H9 (cell line): ENCODE measurements around the gene PIK3R5. TPM values are rescaled to one million over a fixed set of nuclear protein-coding genes. Genes with fewer than 3 reads are reported as not detected.
A peak's percentile ranks its signal among the peaks of the same experiment; 100 is the strongest.

Experiments used
- DNase-seq: peaks from one replicate; pipeline ENCODE4 v3.0.0-alpha.2; 2017
- H2AFZ ChIP-seq: one replicate; pipeline ENCODE4 v1.6.1; 2013; ENCODE audit warnings: mild to moderate bottlenecking, low read length, control low read depth, moderate library complexity
- H2AK5ac ChIP-seq: 2 replicates; pipeline ENCODE4 v1.6.1; 2013; ENCODE audit warnings: low read length, control low read depth, mixed read lengths; ENCODE audit not compliant: insufficient read length
- H2BK120ac ChIP-seq: one replicate; pipeline ENCODE4 v1.6.1; 2013; ENCODE audit warnings: low read depth, mild to moderate bottlenecking, low read length, control low read depth, inconsistent platforms; ENCODE audit not compliant: poor library complexity, severe bottlenecking
- H2BK12ac ChIP-seq: 2 replicates; pipeline ENCODE4 v1.6.1; 2013; ENCODE audit warnings: low read length, control low read depth, mixed read lengths, low read depth; ENCODE audit not compliant: insufficient read length
- H2BK15ac ChIP-seq: 2 replicates; pipeline ENCODE4 v1.6.1; 2013; ENCODE audit warnings: low read depth, low read length, control low read depth
- H2BK20ac ChIP-seq: one replicate; pipeline ENCODE4 v1.6.1; 2013; ENCODE audit warnings: low read depth, mild to moderate bottlenecking, low read length, control low read depth, inconsistent platforms; ENCODE audit not compliant: poor library complexity, severe bottlenecking
- H2BK5ac ChIP-seq: 2 replicates; pipeline ENCODE4 v1.6.1; 2013; ENCODE audit warnings: low read length, control low read depth, mixed read lengths; ENCODE audit not compliant: insufficient read length
- H3K14ac ChIP-seq: 2 replicates; pipeline ENCODE4 v1.6.1; 2013; ENCODE audit warnings: low read length, control low read depth; ENCODE audit not compliant: insufficient read depth
- H3K18ac ChIP-seq: 2 replicates; pipeline ENCODE4 v1.6.1; 2013; ENCODE audit warnings: low read depth, mild to moderate bottlenecking, mixed read lengths, low read length, control low read depth; ENCODE audit not compliant: insufficient read length
- H3K23ac ChIP-seq: 2 replicates; pipeline ENCODE4 v1.6.1; 2013; ENCODE audit warnings: low read length, control low read depth, mixed read lengths, low read depth; ENCODE audit not compliant: insufficient read length
- H3K23me2 ChIP-seq: 2 replicates; pipeline ENCODE4 v1.6.1; 2013; ENCODE audit warnings: low read depth, mild to moderate bottlenecking, mixed read lengths, low read length, control low read depth; ENCODE audit not compliant: insufficient read length, poor library complexity, severe bottlenecking
- H3K27ac ChIP-seq: 2 replicates; pipeline ENCODE4 v1.5.1; 2013; ENCODE audit warnings: low read length, control low read depth, mixed read lengths, low read depth; ENCODE audit not compliant: insufficient read length
- H3K27me3 ChIP-seq: 2 replicates; pipeline ENCODE4 v1.6.1; 2013; ENCODE audit warnings: low read length, control low read depth, inconsistent platforms; ENCODE audit not compliant: insufficient read depth
- H3K4ac ChIP-seq: 2 replicates; pipeline ENCODE4 v1.6.1; 2013; ENCODE audit warnings: low read depth, mild to moderate bottlenecking, control low read depth, inconsistent platforms, low read length, moderate library complexity
- H3K4me1 ChIP-seq: 2 replicates; pipeline ENCODE4 v1.6.1; 2013; ENCODE audit warnings: low read length, control low read depth, inconsistent platforms; ENCODE audit not compliant: insufficient read depth
- H3K4me2 ChIP-seq: 2 replicates; pipeline ENCODE4 v1.6.1; 2013; ENCODE audit warnings: low read length, control low read depth, mixed read lengths; ENCODE audit not compliant: insufficient read length, insufficient read depth
- H3K56ac ChIP-seq: 2 replicates; pipeline ENCODE4 v1.6.1; 2013; ENCODE audit warnings: low read depth, mild to moderate bottlenecking, mixed read lengths, low read length, control low read depth; ENCODE audit not compliant: insufficient read length
- H3K79me1 ChIP-seq: 2 replicates; pipeline ENCODE4 v1.6.1; 2013; ENCODE audit warnings: low read depth, mild to moderate bottlenecking, moderate library complexity, low read length, control low read depth, inconsistent platforms; ENCODE audit not compliant: insufficient read depth, poor library complexity, severe bottlenecking
- H3K79me2 ChIP-seq: 2 replicates; pipeline ENCODE4 v1.6.1; 2013; ENCODE audit warnings: low read length, control low read depth, inconsistent platforms; ENCODE audit not compliant: insufficient read depth
- H3K9ac ChIP-seq: 2 replicates; pipeline ENCODE4 v1.6.1; 2013; ENCODE audit warnings: low read length, control low read depth, mixed read lengths; ENCODE audit not compliant: insufficient read length; ENCODE audit errors: extremely low read depth
- H3K9me3 ChIP-seq: one replicate; pipeline ENCODE4 v1.6.1; 2013; ENCODE audit warnings: low read depth, low read length, inconsistent platforms; ENCODE audit not compliant: control insufficient read depth
- H3T11ph ChIP-seq: one replicate; pipeline ENCODE4 v1.6.1; 2013; ENCODE audit warnings: mild to moderate bottlenecking, low read length, control low read depth, inconsistent platforms
- H4K20me1 ChIP-seq: one replicate; pipeline ENCODE4 v1.6.1; 2013; ENCODE audit not compliant: control insufficient read depth, insufficient read length, insufficient read depth
- H4K5ac ChIP-seq: 2 replicates; pipeline ENCODE4 v1.6.1; 2013; ENCODE audit warnings: low read depth, mild to moderate bottlenecking, mixed read lengths, low read length, control low read depth; ENCODE audit not compliant: insufficient read length
- H4K8ac ChIP-seq: replicated peaks from 2 replicates; pipeline ENCODE4 v1.6.1; 2013; ENCODE audit warnings: low read length, control low read depth, mixed read lengths, low read depth; ENCODE audit not compliant: insufficient read length
- H4K91ac ChIP-seq: 2 replicates; pipeline ENCODE4 v1.6.1; 2013; ENCODE audit warnings: low read depth, mild to moderate bottlenecking, moderate library complexity, mixed read lengths, low read length, control low read depth; ENCODE audit not compliant: insufficient read length
- H3K27ac Mint-ChIP-seq, 3 experiments: 2 replicates in 2 of 3; 3 replicates in 1 of 3; pipeline ENCODE4 v1.8.0; 2020 to 2021; ENCODE audit warnings: mixed read lengths in 3 of 3, mild to moderate bottlenecking in 1 of 3, moderate library complexity in 1 of 3
- H3K27me3 Mint-ChIP-seq: 2 replicates; pipeline ENCODE4 v1.8.0; 2021; ENCODE audit warnings: low read depth, mild to moderate bottlenecking, moderate library complexity, mixed read lengths
- H3K36me3 Mint-ChIP-seq, 3 experiments: 2 replicates in 2 of 3; 3 replicates in 1 of 3; pipeline ENCODE4 v1.8.0; 2020 to 2021; ENCODE audit warnings: low read depth in 3 of 3, mixed read lengths in 3 of 3; ENCODE audit not compliant: insufficient read depth in 1 of 3
- H3K4me1 Mint-ChIP-seq, 2 experiments: 2 replicates each; pipeline ENCODE4 v1.8.0; 2020; ENCODE audit warnings: mixed read lengths in 2 of 2
- H3K4me3 Mint-ChIP-seq, 2 experiments: 2 replicates in 1 of 2; 3 replicates in 1 of 2; pipeline ENCODE4 v1.8.0; 2020 to 2021; ENCODE audit warnings: mild to moderate bottlenecking in 2 of 2, mixed read lengths in 2 of 2, moderate library complexity in 1 of 2
- H3K9me3 Mint-ChIP-seq, 2 experiments: 2 replicates in 1 of 2; 3 replicates in 1 of 2; pipeline ENCODE4 v1.8.0; 2020; ENCODE audit warnings: mild to moderate bottlenecking in 2 of 2, mixed read lengths in 2 of 2, moderate library complexity in 1 of 2
- total RNA-seq: library from RNA; stranded (reverse); gene quantifications from 2 replicates; pipeline ENCODE4 v1.2.1, GENCODE V29; 2021
- TF ChIP-seq, protein P1 (sequence below): fragments of 200-600 bp; sonication (generic); conservative IDR thresholded peaks from 3 replicates; pipeline ENCODE4 v1.8.0; 2021; ENCODE audit warnings: antibody characterized with exemption, mild to moderate bottlenecking

PIK3R5 gene
- total RNA-seq, 1 experiment from 2014 or later, result 1.4 TPM

DNA sequence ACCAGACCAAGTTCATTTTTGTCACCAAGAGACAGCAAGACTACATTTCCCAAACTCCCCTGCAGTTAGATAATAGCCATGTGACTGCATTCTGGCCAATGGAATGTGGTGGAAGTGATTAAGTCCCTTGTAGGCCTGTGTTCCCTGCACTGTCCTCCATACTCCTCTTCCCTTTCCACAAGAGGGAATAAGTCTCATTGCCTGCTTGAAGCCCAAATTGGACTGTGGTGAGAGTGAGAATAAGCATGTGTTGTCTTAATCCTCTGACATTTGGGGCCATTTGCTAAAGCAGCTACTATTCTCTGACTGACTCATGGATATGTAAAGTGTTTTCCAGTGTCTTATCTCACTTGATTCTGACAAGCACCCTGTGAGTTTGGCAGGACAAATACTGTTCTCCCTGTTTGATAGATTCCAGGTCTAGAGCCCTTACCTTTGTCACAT, 118.7 kb downstream of the PIK3R5 start:
- no peak overlapping the region for H3K18ac ChIP-seq
- H3K9me3 ChIP-seq, result no peaks in the 10 kb centered on the region
- no peak overlapping the region for H2AFZ ChIP-seq
- Mint-ChIP-seq H3K4me1 (peaks cover 6 to 7% of the 10 kb centered on the region in 2 experiments), H3K9me3 (no peaks in the 10 kb centered on the region; a peak in 2 of 5 replicates), H3K27me3 (no peaks in the 10 kb centered on the region), H3K27ac (peak overlapping the region in 1 of 3 experiments; percentile 85; a peak in 2 of 7 replicates), H3K36me3 (no peaks in the 10 kb centered on the region), H3K4me3 (no peak overlapping the region; a peak in 1 of 5 replicates)
- no peaks in the 10 kb centered on the region for H3K79me1 ChIP-seq
- H3T11ph ChIP-seq, result no peak overlapping the region
- no peaks in the 10 kb centered on the region for H3K27me3 ChIP-seq
- peak; percentile 75 for DNase-seq
- H2BK5ac ChIP-seq, result no peak overlapping the region
- H3K27ac ChIP-seq, result no peak overlapping the region
- no peak overlapping the region for H4K8ac ChIP-seq
- H4K91ac ChIP-seq, result no peak overlapping the region
- no peak overlapping the region for H2AK5ac ChIP-seq
- TF ChIP-seq, protein P1, sequence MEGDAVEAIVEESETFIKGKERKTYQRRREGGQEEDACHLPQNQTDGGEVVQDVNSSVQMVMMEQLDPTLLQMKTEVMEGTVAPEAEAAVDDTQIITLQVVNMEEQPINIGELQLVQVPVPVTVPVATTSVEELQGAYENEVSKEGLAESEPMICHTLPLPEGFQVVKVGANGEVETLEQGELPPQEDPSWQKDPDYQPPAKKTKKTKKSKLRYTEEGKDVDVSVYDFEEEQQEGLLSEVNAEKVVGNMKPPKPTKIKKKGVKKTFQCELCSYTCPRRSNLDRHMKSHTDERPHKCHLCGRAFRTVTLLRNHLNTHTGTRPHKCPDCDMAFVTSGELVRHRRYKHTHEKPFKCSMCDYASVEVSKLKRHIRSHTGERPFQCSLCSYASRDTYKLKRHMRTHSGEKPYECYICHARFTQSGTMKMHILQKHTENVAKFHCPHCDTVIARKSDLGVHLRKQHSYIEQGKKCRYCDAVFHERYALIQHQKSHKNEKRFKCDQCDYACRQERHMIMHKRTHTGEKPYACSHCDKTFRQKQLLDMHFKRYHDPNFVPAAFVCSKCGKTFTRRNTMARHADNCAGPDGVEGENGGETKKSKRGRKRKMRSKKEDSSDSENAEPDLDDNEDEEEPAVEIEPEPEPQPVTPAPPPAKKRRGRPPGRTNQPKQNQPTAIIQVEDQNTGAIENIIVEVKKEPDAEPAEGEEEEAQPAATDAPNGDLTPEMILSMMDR, result no peak
- no peak overlapping the region for H4K5ac ChIP-seq
- H3K14ac ChIP-seq, result no peak overlapping the region
- H2BK120ac ChIP-seq, result no peak overlapping the region
- H3K9ac ChIP-seq, result no peak overlapping the region
- H3K4me1 ChIP-seq, result no peaks in the 10 kb centered on the region
- H3K4me2 ChIP-seq, result no peak overlapping the region
- no peaks in the 10 kb centered on the region for H3K23me2 ChIP-seq
- H2BK12ac ChIP-seq, result no peak overlapping the region
- no peak overlapping the region for H2BK15ac ChIP-seq
- no peak overlapping the region for H2BK20ac ChIP-seq
- no peak overlapping the region for H3K23ac ChIP-seq
- no peaks in the 10 kb centered on the region for H3K79me2 ChIP-seq
- no peak overlapping the region for H3K56ac ChIP-seq
- no peak overlapping the region for H3K4ac ChIP-seq
- no peaks in the 10 kb centered on the region for H4K20me1 ChIP-seq
